ENCODE measurements around the gene TOPAZ1. TPM values are rescaled to one million over a fixed set of nuclear protein-coding genes. Genes with fewer than 3 reads are reported as not detected.

Gene TOPAZ1
- total RNA-seq, 4 donors from 2014 or later = 0.28 TPM; not detected in 3

- no peak for DNase-seq
- Histone ChIP-seq H3K27ac (no peak overlapping the region), H3K9me3 (no peaks in the 10 kb centered on the region), H3K4me1 (no peaks in the 10 kb centered on the region), H3K36me3 (no peaks in the 10 kb centered on the region), H3K27me3 (no peaks in the 10 kb centered on the region), H3K4me3 (no peak overlapping the region)
- intact Hi-C loops (cut with DNase I; ENCODE audit: low total_unique reads) = no loop called here
- no peak for TF ChIP-seq POLR2A (IDR thresholded peaks at IDR 0.05)
- TF ChIP-seq, protein P1, sequence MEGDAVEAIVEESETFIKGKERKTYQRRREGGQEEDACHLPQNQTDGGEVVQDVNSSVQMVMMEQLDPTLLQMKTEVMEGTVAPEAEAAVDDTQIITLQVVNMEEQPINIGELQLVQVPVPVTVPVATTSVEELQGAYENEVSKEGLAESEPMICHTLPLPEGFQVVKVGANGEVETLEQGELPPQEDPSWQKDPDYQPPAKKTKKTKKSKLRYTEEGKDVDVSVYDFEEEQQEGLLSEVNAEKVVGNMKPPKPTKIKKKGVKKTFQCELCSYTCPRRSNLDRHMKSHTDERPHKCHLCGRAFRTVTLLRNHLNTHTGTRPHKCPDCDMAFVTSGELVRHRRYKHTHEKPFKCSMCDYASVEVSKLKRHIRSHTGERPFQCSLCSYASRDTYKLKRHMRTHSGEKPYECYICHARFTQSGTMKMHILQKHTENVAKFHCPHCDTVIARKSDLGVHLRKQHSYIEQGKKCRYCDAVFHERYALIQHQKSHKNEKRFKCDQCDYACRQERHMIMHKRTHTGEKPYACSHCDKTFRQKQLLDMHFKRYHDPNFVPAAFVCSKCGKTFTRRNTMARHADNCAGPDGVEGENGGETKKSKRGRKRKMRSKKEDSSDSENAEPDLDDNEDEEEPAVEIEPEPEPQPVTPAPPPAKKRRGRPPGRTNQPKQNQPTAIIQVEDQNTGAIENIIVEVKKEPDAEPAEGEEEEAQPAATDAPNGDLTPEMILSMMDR (IDR thresholded peaks at IDR 0.05) = no peak
Observed at GRCh38 chr3:44208086-44208485, 33.6 kb upstream of the TOPAZ1 start.

DNA sequence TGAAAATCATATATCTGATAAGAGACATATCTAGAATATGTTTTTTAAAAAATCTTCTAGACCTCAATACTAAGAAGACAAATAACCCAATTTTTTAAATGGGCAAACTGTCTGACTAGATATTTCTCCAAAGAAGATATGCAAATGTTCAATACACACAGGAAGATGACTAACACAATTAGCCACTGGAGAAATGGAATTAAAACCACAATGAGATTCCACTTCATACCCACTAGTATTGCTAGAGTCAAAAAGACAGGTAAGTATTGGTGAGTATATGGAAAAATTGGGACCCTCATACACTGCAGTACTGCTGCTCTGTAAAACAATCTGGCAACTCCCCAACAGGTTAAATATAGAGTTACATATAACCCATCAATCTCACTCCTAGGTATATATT, 33.1 kb upstream of the TOPAZ1 start:
- H3K4me3 ChIP-seq = no peak overlapping the region
- no peak for DNase-seq
- H3K9me3 ChIP-seq = no peaks in the 10 kb centered on the region
- no peaks in the 10 kb centered on the region for H3K4me1 ChIP-seq
- intact Hi-C loops (cut with DNase I; ENCODE audit: low total_unique reads) = no loop called here
- no peaks in the 10 kb centered on the region for H3K27me3 ChIP-seq
- no peak overlapping the region for H3K27ac ChIP-seq
- no peaks in the 10 kb centered on the region for H3K36me3 ChIP-seq
- TF ChIP-seq, protein P1 (IDR thresholded peaks at IDR 0.05) = no peak
- no peak for TF ChIP-seq POLR2A (IDR thresholded peaks at IDR 0.05)

DNA sequence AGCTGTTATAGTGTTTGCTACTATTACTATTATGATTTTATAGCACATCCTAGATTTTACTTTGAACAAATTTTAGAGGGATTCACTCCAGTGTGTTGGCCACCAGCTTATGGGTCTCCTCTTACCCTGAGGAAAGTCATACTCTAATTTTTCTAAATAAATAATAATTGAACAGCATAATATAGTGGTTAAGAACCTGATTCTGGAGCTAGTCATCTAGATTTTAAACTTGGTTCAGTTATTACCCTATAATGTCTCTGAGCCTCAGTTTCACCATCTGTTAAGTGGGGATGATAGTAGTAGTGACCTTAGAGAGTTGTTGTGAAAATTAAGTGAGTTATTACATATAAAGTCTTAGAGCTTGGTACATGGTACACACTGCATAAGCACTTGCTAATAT, 30.7 kb upstream of the TOPAZ1 start:
- H3K4me3 ChIP-seq = no peak overlapping the region
- intact Hi-C loops (cut with DNase I; ENCODE audit: low total_unique reads) = no loop called here
- H3K36me3 ChIP-seq = no peaks in the 10 kb centered on the region
- no peaks in the 10 kb centered on the region for H3K4me1 ChIP-seq
- H3K27me3 ChIP-seq = no peaks in the 10 kb centered on the region
- no peak for DNase-seq
- TF ChIP-seq, protein P1 (IDR thresholded peaks at IDR 0.05) = no peak
- no peak for TF ChIP-seq POLR2A (IDR thresholded peaks at IDR 0.05)
- H3K9me3 ChIP-seq = no peaks in the 10 kb centered on the region
- no peak overlapping the region for H3K27ac ChIP-seq

GRCh38 chr3:44222337-44222736, 19.3 kb upstream of the TOPAZ1 start:
- TF ChIP-seq, protein P1 (IDR thresholded peaks at IDR 0.05) = no peak
- TF ChIP-seq POLR2A (IDR thresholded peaks at IDR 0.05) = no peak
- no peak for DNase-seq
- Histone ChIP-seq H3K27me3 (no peaks in the 10 kb centered on the region), H3K4me1 (no peaks in the 10 kb centered on the region), H3K4me3 (no peak overlapping the region), H3K36me3 (no peaks in the 10 kb centered on the region), H3K27ac (no peak overlapping the region), H3K9me3 (no peaks in the 10 kb centered on the region)
- intact Hi-C loops (cut with DNase I; ENCODE audit: low total_unique reads) = no loop called here

- H3K4me1 ChIP-seq = no peaks in the 10 kb centered on the region
- TF ChIP-seq, protein P1 (IDR thresholded peaks at IDR 0.05) = no peak
- no peak for TF ChIP-seq POLR2A (IDR thresholded peaks at IDR 0.05)
- DNase-seq = no peak
- H3K27me3 ChIP-seq = no peaks in the 10 kb centered on the region
- no peaks in the 10 kb centered on the region for H3K36me3 ChIP-seq
- H3K27ac ChIP-seq = no peak overlapping the region
- intact Hi-C loops (cut with DNase I; ENCODE audit: low total_unique reads) = no loop called here
- no peak overlapping the region for H3K4me3 ChIP-seq
- no peaks in the 10 kb centered on the region for H3K9me3 ChIP-seq
Observed at GRCh38 chr3:44223299-44223698, 18.4 kb upstream of the TOPAZ1 start.
